ENCODE results near the gene NTRK2.

DNA sequence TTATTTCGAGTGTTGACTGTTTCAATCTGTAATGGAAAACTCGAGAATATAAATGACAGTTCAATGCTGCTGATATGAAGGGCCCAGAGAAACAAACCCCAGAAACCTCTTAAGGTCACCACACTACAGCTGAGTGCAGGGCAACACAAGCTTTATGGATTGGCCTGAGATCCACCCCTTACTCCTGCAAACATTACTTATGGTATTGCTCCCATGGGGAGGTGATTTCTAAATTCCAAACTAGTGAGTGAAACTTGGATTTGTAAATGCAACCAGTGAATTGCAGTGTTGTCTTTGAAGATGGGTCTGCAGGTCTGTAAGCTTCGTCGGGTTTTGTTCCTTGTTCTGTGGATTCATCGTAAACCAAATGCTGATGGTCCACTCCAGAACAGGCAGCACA lies 85.4 kb downstream of the NTRK2 start:
- TF ChIP-seq, protein P1, sequence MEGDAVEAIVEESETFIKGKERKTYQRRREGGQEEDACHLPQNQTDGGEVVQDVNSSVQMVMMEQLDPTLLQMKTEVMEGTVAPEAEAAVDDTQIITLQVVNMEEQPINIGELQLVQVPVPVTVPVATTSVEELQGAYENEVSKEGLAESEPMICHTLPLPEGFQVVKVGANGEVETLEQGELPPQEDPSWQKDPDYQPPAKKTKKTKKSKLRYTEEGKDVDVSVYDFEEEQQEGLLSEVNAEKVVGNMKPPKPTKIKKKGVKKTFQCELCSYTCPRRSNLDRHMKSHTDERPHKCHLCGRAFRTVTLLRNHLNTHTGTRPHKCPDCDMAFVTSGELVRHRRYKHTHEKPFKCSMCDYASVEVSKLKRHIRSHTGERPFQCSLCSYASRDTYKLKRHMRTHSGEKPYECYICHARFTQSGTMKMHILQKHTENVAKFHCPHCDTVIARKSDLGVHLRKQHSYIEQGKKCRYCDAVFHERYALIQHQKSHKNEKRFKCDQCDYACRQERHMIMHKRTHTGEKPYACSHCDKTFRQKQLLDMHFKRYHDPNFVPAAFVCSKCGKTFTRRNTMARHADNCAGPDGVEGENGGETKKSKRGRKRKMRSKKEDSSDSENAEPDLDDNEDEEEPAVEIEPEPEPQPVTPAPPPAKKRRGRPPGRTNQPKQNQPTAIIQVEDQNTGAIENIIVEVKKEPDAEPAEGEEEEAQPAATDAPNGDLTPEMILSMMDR (IDR thresholded peaks at IDR 0.05; ENCODE audit: low read depth, low read length, missing input control), result no peak
- TF ChIP-seq GABPA (IDR thresholded peaks at IDR 0.05 in 1 of 2, conservative IDR thresholded peaks at IDR 0.05 in 1 of 2) (no peak), SP1 (IDR thresholded peaks at IDR 0.05) (no peak), JUND (IDR thresholded peaks at IDR 0.05) (no peak), RAD21 (IDR thresholded peaks at IDR 0.05) (no peak), EGR1 (IDR thresholded peaks at IDR 0.05; ENCODE audit: low read depth in 2 of 2) (no peak)
- TF ChIP-seq, protein P2, sequence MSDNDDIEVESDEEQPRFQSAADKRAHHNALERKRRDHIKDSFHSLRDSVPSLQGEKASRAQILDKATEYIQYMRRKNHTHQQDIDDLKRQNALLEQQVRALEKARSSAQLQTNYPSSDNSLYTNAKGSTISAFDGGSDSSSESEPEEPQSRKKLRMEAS (IDR thresholded peaks at IDR 0.05), result no peak
- TF ChIP-seq, protein P3, sequence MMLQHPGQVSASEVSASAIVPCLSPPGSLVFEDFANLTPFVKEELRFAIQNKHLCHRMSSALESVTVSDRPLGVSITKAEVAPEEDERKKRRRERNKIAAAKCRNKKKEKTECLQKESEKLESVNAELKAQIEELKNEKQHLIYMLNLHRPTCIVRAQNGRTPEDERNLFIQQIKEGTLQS (IDR thresholded peaks at IDR 0.05), result no peak
